ENCODE measurements around the gene FKBP9.

DNA sequence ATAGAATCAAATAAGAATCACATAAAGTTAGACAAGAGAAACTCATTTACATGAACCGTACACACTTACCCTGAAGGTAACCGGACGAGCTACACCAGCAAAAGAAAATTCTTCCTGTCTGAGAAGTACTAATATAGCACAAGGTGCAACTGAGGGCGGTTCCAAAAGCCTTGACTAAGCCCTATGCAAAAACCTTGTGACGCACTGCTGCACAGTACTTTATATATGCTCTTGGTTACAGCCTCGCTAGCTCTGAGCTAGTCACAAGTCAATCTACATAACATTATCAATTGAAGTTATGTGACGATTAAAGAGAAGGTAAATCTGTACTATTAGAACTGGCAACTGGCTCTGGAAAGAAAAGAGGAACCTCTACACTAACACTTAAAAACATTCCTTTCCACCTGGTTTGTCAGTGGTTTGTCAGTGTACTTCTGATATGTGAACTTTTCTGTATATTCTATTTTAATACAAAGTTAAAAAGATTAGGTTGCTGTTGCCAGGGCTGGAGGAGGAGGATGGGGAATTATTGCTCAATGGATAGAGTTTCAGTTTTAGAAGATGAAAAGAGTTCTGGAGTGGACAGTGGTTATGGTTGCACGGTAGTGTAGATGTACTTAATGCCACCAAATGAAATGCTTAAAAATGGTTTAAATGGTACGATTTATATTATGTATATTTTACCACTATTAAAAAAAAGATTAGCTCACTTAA, 83.7 kb downstream of the FKBP9 start:
- TF ChIP-seq, protein P1, sequence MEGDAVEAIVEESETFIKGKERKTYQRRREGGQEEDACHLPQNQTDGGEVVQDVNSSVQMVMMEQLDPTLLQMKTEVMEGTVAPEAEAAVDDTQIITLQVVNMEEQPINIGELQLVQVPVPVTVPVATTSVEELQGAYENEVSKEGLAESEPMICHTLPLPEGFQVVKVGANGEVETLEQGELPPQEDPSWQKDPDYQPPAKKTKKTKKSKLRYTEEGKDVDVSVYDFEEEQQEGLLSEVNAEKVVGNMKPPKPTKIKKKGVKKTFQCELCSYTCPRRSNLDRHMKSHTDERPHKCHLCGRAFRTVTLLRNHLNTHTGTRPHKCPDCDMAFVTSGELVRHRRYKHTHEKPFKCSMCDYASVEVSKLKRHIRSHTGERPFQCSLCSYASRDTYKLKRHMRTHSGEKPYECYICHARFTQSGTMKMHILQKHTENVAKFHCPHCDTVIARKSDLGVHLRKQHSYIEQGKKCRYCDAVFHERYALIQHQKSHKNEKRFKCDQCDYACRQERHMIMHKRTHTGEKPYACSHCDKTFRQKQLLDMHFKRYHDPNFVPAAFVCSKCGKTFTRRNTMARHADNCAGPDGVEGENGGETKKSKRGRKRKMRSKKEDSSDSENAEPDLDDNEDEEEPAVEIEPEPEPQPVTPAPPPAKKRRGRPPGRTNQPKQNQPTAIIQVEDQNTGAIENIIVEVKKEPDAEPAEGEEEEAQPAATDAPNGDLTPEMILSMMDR (conservative IDR thresholded peaks at IDR 0.05; ENCODE audit: low read depth, low read length), result no peak
- TF ChIP-seq EZH2 (IDR thresholded peaks at IDR 0.05; ENCODE audit: borderline replicate concordance, low read depth, low read length, poor library complexity, severe bottlenecking), result no peak
